ENCODE measurements around the gene CNTN2.

CNTN2 gene

DNA sequence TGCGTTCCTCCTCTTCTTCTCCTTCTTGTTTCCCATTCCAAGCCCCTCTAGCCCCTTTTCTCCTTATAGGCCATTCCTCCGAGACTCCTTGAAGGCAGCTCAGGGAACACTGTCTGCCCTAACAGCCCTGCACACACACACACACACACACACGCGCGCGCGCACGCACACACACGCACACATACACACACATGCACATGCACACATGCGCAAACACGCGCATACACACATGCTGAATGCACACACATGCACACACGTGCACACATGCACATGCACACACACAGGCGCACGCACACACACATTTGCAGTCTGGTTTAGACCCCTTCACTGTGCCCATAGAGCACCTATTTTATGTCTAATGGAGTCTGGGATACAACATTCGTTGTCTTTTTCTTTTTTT, 17.8 kb upstream of the CNTN2 start:
- DNase-seq = no peak

DNA sequence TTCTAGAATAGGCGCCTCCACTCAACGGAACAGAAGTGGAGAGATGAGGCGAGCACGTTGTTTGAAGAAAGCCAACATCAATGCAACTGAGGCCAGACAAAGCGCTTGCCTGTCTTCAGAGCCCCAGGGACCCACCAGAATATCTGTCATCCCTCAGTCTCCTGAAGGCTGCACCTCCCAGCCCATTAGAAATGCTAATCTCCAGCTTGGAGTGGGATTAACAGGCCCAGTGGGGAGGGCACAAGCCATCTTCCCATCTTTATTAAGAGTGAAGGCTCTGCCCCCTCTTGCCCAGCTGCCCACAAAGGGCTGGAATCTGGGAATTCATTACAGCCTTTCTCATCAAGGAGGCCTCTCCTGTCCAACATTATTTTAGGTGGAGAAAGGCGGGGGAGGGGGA, 16.8 kb upstream of the CNTN2 start:
- DNase-seq = peak; percentile 87 to 94

DNA sequence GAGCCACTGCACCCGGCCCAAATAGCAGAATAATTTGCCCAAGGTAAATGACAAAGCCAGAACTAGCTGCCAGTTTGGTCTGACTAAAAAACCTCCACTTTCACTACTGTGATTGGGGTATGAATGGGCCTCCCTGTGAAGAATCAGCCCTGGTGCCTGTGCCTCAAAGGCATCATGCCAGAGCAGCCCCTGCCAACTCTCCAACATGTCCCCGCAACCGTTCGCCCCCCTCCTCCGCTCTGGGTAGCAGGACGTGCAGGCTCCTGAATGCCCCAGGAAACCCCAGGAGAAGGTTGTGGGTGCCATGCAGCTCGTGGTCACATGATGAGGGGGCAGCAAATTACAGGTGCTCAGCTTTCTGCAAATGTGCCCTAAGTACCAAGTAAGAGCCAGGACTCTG, 14.6 kb upstream of the CNTN2 start:
- DNase-seq = no peak

DNA sequence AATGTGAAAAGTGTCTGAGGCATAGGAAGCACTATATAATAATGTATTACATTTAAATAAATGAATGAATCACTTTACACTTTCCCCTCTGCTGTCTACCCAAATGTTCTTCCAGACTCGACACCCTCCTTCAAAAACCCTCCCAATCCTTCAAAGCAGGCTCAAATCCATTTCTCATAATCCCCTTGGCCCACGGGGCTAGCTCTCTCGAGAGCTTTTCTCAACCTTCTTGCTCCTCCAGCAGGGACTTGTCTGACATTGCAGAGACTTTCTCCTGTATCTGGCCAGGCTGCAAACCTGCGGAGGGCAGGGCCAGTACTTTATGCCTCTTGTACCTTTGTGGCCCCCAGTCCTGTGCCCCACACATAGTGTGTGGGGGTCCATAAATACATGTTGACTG, 14.1 kb upstream of the CNTN2 start:
- peak; percentile 75 to 88 for DNase-seq

DNA sequence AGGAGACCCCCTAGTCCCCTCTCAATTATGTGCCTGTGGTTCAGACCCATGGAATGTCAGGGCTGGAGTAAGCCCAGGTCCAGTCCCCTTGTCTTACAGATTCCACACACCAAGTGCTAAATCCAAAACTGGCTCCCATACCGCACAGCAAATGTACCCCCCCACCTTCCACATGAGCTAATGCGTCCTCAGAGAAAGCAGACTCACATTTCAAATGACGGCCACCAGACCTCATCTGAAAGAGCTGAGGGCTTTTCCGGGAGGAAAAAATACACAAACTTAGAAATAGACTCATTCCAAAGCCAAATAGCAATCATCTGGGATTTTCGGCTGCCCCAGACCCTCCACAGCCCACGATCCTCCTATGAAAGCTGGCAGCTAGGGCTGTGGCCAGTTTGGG, 12.8 kb upstream of the CNTN2 start:
- DNase-seq = no peak

DNA sequence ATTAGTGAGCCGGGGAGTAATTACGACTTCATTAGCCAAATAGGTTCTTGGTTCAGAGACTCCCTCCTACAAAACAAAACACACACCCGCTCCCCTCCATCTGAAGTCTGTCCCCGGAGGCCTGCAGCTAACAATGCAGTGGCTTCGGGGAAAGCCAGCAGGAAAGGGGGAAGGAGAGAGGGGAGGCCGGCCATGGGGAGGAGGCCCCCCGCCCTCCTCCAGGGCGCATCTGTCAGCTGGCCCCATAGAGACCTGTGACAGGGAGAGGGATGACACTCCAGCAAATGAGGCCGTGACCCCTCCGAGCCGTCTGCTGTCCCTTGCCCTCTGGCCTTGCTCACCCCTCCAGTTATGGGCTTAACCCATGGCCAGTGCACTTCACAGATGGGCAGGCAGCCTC, 12.1 kb upstream of the CNTN2 start:
- DNase-seq = peak; percentile 22 to 76

DNA sequence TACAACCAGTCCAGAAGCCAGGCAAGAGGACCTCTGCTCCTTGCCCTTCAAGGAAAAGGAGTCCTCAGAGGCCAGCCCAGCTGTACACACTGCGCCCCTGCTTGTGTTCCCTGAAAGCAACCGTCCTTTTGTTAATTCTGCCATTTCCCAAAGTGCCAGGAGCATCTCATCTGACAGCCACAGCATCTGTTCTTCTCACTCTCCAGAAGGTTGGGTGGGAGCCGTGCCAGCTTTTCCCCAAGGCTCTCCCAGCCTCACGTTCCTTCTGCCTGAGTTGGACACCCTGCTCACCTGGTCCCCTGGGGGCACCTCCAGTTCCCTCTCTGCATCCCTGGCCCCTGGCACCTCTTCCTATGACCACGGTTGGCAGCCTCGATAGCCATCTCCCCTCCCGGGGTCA, 10.5 kb upstream of the CNTN2 start:
- DNase-seq = peak; percentile 92 to 96

DNA sequence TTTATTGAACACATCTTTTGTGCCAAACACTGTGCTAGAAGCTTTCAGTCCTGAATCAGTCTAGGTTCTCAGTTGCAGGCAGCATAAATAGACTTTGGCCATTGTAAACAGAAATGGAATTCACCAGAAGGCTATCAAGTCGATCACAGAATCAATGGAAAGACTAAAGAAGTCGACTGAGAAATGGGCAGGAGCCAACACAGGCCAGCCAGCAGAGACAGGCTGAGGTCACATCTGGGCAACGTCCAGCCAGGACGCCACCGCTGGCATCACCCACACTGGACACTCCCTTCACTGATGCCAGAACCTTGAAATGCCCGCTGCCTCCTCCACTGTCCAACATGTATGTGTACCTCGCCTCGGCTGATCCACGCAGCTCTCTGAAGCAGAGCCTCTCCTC, 5.5 kb upstream of the CNTN2 start:
- no peak for DNase-seq

DNA sequence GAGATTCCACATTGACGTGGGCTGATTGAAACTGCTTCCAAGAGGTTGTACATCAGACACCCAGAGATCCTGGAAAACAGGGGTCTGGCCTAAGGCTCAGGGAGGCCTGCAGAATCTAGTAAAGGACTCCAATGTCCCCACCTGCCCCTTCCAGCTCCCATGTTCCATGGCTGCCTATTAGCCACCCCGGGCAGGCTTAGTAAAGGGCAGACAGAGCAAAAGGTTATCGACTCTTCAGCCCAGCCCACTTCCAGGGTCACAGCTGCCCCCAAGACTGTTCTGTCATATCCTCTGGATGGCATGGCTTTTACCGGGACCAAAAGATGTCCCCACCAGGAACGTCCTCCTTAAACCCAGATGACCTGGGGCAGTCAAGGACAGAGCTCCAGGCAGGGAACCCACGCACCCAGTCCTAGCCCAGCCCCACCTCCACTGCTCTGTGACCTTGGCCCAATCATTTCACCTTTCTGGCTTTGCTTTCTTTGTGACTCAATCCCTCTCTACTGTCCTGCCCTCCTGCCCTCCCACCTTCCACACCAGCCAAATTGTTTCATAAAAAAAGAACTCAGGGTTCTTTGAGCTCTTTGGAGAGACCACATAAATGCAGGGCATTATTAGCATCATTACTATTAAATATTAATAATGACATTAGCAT, 4.8 kb upstream of the CNTN2 start:
- DNase-seq = no peak

DNA sequence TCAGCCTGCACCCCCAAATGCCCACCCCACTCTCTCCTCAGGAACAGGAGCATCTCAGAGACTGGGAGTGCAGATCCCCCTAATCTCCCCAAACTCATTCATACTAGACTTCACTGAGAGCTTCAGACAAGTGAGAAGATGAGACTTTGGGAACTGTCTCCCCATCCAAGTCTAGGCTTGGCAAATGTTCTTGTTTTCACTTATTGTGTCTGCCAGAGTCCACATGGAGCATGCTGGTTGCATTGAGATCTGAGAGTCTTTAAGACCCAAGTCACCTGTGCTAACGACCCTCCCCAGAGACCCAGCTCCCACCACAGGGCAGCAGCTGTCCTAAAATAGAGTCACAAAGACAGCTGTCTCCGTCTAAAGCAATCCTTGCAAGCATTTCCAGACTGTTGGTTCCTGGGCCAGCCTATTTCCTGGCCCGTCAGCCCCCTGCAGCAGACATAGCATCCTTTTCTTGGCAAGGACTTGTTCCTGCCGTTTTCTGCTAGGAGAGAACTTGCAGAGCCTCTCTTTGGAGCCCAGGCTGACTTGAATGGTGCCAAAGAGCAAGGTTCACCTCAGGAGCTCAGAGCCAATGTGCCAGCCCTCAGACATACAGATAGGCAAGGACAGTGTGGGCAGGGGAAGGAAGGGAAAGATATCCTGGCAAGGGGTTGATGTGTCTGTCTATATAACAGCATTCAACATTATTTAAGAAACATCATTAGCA, 1.9 kb upstream of the CNTN2 start:
- DNase-seq = peak; percentile 29 to 43

DNA sequence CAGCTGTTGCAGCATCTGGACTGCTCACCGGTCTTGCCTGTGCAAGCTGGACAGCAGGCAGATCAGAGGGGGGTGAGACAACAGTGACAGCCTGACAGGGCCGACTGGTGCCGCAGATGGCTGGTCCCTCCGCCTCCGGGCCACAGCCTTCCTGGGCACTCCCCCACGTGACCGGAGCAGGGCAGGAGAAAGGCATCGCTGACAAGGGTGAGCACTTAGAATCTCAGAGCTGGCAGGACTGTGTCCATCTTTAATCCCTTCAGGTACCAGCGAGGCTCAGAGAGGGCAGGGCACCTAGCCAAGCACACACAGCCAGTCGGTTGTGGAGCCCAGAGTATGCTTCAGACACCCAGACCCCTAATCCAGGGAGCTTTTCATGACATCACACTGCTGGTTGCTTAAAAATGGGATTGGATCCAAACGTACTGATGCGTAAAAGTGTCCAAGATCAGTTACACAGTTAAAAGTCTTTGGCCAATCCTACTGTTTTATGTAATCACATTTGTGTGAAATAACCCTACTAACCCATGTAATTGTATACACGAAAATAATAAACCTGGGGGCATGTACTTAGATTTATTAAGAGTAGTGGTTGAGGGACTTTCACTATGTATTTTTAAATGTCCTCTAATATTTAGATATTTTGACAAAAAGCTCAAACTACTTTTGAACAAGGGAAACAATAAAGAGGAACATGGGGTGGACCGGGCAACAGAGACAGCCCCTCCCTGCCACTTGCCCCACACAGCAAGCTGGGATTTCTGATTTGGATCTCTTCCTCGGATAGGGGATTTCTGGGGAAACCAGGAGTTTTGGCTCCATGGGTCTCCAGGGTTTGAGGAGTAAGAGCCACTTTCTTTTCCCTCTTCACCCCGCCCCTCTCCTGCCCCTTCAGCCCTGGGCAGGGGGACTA, 758 bp upstream of the CNTN2 start:
- peak; percentile 71 to 94 for DNase-seq

DNA sequence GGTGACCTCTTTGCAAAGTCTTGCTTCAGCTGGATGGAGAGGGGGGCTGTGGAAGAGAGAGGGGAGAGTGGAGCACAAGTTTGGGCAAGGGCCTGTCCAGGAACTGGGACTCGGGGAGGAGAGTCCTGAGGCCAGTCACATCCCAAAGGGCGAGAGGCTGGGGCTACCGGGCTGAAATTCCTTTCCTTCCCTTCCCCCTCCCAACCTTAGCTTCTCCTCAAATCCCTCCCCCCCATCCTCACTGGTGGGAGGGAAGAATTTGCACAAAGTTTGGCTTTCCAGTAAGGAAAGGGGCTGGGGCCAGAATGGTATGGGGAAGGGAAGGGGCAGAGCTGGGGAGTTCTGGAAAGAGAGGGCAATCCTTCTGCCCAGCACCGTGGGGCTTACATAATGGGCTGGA, 854 bp downstream of the CNTN2 start:
- no peak for DNase-seq

DNA sequence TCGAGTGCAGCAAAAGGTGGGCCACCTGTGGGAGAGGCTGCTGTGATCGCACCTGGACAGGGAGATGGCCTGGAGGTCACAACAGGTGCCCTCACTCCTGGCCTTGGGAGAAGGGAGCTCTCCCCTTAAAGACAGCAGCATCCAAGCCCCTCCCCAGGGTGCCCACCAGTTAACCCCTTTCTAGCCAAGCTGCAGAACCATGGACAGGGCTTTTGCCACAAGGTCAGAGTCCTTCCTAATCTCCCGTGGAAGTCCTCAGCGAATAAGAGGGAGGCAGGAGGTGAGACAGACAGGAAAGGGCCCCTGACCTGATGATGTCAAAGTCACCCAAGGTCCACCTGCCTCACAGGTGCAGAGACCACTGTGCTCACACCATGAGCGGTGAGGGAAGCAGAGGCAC, 1.7 kb downstream of the CNTN2 start:
- DNase-seq = no peak

DNA sequence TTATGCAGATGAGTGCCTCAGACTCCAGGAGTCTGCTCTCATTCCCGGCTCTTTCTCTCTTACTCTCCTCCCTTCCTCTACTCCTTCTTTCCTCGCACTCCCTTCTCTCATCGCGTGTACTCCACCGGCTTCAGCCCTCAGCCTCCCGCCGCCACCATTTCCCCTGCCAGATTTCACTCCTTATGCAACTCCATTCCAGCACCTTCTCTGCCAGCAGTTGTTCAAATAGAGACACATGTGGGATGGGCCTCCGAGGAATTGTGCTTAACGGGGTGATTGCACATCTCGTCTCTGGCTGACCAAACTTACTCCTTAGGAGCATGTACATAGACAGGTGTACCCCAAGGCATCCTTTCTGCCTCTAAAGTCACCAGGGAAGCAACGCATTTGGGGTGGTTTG, 2.1 kb downstream of the CNTN2 start:
- no peak for DNase-seq

DNA sequence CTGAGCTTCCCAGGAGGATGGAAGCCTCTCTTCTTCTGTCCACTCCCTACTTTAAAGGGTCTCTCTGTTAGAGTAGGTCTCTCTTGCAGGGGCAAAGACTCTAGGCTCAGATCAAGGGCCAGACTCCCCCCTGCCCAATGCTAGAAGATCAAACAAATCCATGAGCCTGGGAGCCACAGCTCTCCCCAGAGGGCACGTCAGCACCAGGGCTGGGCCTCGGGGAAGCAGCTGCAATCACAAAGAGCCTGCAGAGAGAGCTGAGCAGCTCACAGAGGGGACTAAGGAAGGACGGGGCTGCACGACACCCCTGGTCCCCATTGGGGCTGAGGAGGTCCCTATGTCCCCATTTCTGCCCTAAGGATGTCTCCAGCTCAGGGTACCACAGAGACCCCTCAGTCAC, 3.9 kb downstream of the CNTN2 start:
- no peak for DNase-seq

DNA sequence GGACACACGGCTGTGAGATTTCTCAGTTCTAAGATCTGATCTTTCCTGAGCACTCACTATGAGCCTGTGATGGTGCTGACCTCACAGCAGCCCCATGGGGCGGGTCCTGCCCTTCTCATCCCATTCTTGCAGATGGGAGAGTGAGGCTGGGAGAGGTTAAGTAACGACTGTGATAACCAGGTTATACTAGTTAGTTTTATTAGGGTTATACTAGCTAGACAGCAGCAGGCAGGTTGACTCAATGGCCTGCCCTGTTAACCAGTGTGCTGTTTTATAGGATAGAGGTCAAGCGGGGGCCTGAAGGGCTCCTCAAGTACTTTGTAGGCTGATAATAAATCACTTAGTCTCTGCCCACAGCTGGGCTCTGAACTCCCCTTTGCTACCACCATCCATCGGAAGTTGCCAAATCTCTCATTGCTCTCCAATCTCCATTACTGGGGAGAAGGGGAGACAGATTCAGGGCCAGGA, 4.8 kb downstream of the CNTN2 start:
- no peak for DNase-seq

DNA sequence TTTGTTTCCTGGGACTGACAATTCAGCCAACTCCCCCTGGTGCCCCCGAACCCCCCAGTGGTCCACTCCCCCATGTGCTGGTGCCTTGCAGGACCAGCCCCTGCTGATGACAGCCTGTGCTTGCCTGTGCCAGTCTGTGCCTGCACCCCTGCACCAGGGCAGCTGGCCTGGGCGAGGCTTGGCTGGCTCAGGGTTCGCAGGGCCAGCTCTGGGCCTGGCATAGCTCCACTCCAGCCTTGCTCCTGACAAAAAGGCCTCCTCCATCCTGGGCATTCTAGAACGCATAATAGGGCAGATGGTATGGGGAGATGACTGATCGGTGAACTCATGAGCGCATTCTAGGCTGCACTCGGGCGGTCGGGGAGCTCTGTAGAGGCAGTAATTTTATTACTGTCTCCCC, 5.4 kb downstream of the CNTN2 start:
- no peak for DNase-seq

DNA sequence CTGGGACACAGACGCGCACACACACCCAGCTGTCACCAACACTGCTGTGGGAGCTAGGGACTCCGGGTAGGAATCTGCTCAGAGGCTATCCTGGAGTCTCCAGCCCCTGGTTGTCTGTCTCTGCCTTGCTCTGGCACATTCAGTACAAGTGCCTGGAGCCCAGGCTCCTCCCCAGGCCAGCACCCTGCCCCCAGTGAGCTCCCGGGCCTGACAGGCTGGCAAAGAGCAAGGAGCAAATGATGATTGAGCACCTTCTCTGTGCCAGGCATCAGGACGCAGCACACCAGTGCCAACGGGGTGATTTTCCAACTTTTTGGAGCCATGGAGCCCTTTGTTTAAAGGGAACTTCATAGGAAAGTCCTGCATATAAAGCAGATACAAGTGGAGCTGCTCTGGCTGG, 6.5 kb downstream of the CNTN2 start:
- DNase-seq = no peak

DNA sequence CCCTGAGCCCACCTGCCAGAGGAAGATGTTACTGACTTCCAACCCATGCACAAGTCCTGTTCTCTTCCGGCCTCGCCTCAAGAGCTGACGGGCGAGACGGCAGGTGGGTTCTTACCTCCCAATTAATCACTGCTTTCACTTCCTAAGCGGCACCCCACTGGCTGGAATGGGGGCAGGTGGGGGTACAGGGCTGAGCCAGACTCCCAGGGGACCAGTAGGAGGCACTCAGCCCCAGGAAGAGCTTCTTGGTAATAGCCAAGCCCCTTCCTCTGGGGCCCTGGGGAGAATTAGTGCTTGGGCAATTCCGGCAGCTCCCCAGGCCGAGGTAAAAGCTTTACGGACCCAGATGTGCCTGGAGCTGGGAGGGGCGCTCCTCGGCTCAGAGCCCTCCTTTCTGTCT, 9.7 kb downstream of the CNTN2 start:
- no peak for DNase-seq

DNA sequence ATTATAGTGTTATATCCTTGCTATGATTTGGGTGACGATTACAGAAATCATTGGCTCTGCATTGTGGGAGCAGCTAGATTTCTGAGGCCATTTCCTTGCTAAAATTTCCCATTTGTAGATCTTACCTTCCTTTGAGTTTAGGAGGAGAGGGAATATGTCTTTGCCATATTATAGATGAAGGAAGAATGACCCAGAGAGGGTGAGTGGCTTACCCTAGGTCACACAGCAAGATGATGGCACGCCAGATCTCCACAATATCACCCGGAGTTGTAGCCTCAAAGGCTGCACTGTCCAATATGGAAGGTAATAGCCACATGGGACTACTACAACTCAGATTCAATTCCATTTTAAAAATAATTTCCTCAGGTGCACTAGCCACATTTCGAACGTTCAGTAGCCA, 10.3 kb downstream of the CNTN2 start:
- DNase-seq = no peak

DNA sequence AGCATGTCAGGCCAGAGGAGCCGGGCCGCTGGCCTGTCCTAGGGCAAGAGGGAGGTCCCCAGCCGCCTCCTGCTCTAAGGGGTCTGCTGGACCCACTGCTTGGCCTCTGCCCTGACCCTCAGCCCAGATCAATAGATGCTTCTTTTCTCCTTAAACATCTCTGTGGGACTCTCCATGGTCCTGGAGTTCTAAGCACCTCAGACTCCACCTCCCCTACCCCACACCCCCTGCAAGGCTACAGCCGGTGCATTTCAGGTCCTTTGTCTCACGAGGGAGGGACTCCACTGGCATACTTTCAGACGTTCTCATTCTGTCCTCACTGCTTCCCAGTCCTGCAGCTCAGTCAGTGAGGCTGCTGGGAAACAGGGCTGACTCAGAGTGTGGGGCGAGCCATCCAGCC, 11.0 kb downstream of the CNTN2 start:
- DNase-seq = no peak

DNA sequence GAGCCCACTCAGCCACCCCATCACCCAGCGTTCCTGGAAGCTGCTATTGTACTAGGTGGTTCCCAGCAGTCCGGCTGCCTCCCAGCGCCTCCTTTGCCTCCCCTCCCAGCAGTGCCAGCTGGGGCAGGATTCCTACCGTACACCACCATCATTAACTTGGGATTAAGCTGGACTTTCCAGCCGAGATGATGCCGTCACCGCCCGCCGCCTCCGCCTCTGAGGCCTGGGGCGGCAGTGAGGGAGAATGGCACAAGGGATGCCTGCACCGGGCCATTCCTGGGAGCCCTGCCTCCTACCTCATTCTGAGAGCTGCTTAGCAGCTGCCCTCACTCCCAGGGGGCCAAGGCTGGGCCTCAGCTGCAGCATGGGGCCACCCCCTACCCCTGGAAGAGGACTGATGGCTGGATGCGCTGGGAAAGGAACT, 13.2 kb downstream of the CNTN2 start:
- peak; percentile 75 to 90 for DNase-seq

DNA sequence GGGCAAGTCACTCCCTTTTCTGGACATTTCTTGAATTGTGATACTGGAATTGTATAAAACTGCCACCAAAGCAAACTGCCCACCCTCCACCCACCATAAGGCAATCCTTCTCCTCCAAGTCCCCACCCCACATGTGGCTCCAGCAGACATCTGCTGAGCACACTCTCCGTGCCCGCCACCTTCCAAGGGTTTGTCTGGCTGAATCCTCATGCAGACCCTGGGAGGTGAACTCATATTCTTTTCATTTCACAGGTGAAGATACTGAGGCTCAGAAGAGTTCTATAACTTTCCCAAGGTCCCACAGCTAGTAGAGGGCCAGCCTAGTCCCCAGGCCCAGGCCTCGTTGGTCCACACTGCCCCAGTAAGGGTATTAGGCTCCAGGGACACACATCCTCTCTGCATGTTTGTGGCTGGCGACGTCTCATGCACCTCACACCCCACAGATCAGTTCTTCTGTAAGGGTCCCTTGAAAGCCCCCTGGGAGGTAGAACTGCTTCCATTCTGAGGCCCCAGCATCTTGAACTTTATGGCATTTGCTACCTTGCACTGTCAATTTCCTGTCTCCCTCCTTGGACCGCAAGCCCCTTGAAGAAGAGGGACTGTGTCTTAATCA, 14.1 kb downstream of the CNTN2 start:
- DNase-seq = no peak

Measured in NCI-H524 (cell line).